Activated naive CD4-positive, alpha-beta T cell treated with anti-CD3 and anti-CD28 coated beads for 36 hours (primary cell): ENCODE measurements around the gene ARPC4. TPM values are rescaled to one million over a fixed set of nuclear protein-coding genes. Genes with fewer than 3 reads are reported as not detected.
A peak's percentile ranks its signal among the peaks of the same experiment; 100 is the strongest.

Experiments used
- CTCF ChIA-PET: fragments of 350-600 bp; sonication (Branson Sonifier 250); formaldehyde crosslinking; loops from one replicate; lab custom pipeline; 2021; ENCODE audit warnings: antibody characterized with exemption; lab: Charles Lee
- DNase-seq: peaks from one replicate; pipeline ENCODE4 v3.0.0-alpha.2; 2020
- H3K27ac Mint-ChIP-seq: one replicate; pipeline ENCODE4 v1.8.0; 2021; ENCODE audit warnings: mild to moderate bottlenecking, mixed read lengths
- H3K27me3 Mint-ChIP-seq: one replicate; pipeline ENCODE4 v1.8.0; 2021; ENCODE audit warnings: low read depth, mixed read lengths
- H3K36me3 Mint-ChIP-seq: one replicate; pipeline ENCODE4 v1.8.0; 2021; ENCODE audit warnings: low read depth, mixed read lengths
- H3K4me1 Mint-ChIP-seq: one replicate; pipeline ENCODE4 v1.8.0; 2021; ENCODE audit warnings: low read depth, mixed read lengths
- H3K4me3 Mint-ChIP-seq: one replicate; pipeline ENCODE4 v1.8.0; 2021; ENCODE audit warnings: mild to moderate bottlenecking, moderate library complexity, mixed read lengths
- H3K9me3 Mint-ChIP-seq: one replicate; pipeline ENCODE4 v1.8.0; 2021; ENCODE audit warnings: mixed read lengths
- intact Hi-C: fragments of 100-400 bp; cut with micrococcal nuclease; formaldehyde crosslinking; loops from one replicate; pipeline ENCODE4 v1.15.1; 2023
- total RNA-seq, 2 experiments: library from RNA; stranded (reverse); gene quantifications; one replicate each; pipeline ENCODE4 v1.2.3, GENCODE V29; 2021

The ARPC4 gene
- total RNA-seq, 2 experiments from 2014 or later: 141 to 144 TPM

GRCh38 chr3:9783954-9784353 lies 8.9 kb upstream of the ARPC4 start:
- intact Hi-C loops: loop anchor here (2.0 kb wide), 1 partner anchor 147 kb away; no protein-coding TSS in a partner anchor
- CTCF ChIA-PET: interaction anchor here (0.6 kb wide), 2 partner anchors 111 to 191 kb away, joined by 4 read pairs; no protein-coding TSS in a partner anchor
- DNase-seq: no peak
- H3K36me3 Mint-ChIP-seq: peaks cover 48% of the 10 kb centered on the region
- no peak overlapping the region for H3K4me3 Mint-ChIP-seq
- H3K4me1 Mint-ChIP-seq: peaks cover 51% of the 10 kb centered on the region
- H3K27ac Mint-ChIP-seq: no peak overlapping the region
- no peaks in the 10 kb centered on the region for H3K9me3 Mint-ChIP-seq
- H3K27me3 Mint-ChIP-seq: no peaks in the 10 kb centered on the region

GRCh38 chr3:9784965-9785364 lies 7.9 kb upstream of the ARPC4 start:
- CTCF ChIA-PET: interaction anchor here (1.5 kb wide), 1 partner anchor 58 kb away, joined by 5 read pairs; no protein-coding TSS in a partner anchor
- H3K4me3 Mint-ChIP-seq: no peak overlapping the region
- H3K9me3 Mint-ChIP-seq: no peaks in the 10 kb centered on the region
- intact Hi-C loops: no loop called here
- peaks cover 50% of the 10 kb centered on the region for H3K4me1 Mint-ChIP-seq
- H3K36me3 Mint-ChIP-seq: peaks cover 54% of the 10 kb centered on the region
- no peak for DNase-seq
- H3K27me3 Mint-ChIP-seq: no peaks in the 10 kb centered on the region
- H3K27ac Mint-ChIP-seq: no peak overlapping the region

- no peaks in the 10 kb centered on the region for H3K27me3 Mint-ChIP-seq
- H3K4me3 Mint-ChIP-seq: no peak overlapping the region
- peaks cover 53% of the 10 kb centered on the region for H3K36me3 Mint-ChIP-seq
- no peak for DNase-seq
- H3K4me1 Mint-ChIP-seq: peaks cover 50% of the 10 kb centered on the region
- H3K27ac Mint-ChIP-seq: no peak overlapping the region
- intact Hi-C loops: no loop called here
- CTCF ChIA-PET: interaction anchor here (0.6 to 1.5 kb wide), 2 partner anchors 59 to 248 kb away, joined by 4 to 5 read pairs; no protein-coding TSS in a partner anchor
- no peaks in the 10 kb centered on the region for H3K9me3 Mint-ChIP-seq
These were observed 7.3 kb upstream of the ARPC4 start for GRCh38 chr3:9785602-9786001.

GRCh38 chr3:9786209-9786739 lies 6.6 kb upstream of the ARPC4 start:
- Mint-ChIP-seq H3K27me3 (no peaks in the 10 kb centered on the region), H3K4me1 (peaks cover 53% of the 10 kb centered on the region), H3K4me3 (no peak overlapping the region), H3K36me3 (peaks cover 57% of the 10 kb centered on the region), H3K27ac (peak overlapping the region; percentile 51), H3K9me3 (no peaks in the 10 kb centered on the region)
- no peak for DNase-seq
- CTCF ChIA-PET: interaction anchor here (1.0 to 1.5 kb wide), 3 partner anchors 8 to 59 kb away, joined by 4 to 5 read pairs (median 5); no protein-coding TSS in a partner anchor
- intact Hi-C loops: no loop called here

- Mint-ChIP-seq H3K4me1 (peaks cover 57% of the 10 kb centered on the region), H3K36me3 (peaks cover 54% of the 10 kb centered on the region), H3K4me3 (peak overlapping the region; percentile 2), H3K27me3 (no peaks in the 10 kb centered on the region), H3K9me3 (no peaks in the 10 kb centered on the region), H3K27ac (peak overlapping the region; percentile 93)
- DNase-seq: no peak
- CTCF ChIA-PET: interaction anchor here (1.0 to 1.3 kb wide), 3 partner anchors 9 to 10 kb away, joined by 4 to 6 read pairs (median 5); no protein-coding TSS in a partner anchor
- intact Hi-C loops: loop anchor here (1.0 kb wide), 2 partner anchors 9 to 22 kb away; no protein-coding TSS in a partner anchor
These were observed 5.8 kb upstream of the ARPC4 start for GRCh38 chr3:9786825-9787669.

GRCh38 chr3:9787714-9788113 lies 5.2 kb upstream of the ARPC4 start:
- CTCF ChIA-PET: interaction anchor here (1.0 kb wide), 1 partner anchor 10 kb away, joined by 6 read pairs; no protein-coding TSS in a partner anchor
- peaks cover 57% of the 10 kb centered on the region for H3K4me1 Mint-ChIP-seq
- no peaks in the 10 kb centered on the region for H3K27me3 Mint-ChIP-seq
- peaks cover 53% of the 10 kb centered on the region for H3K36me3 Mint-ChIP-seq
- peak overlapping the region; percentile 93 for H3K27ac Mint-ChIP-seq
- intact Hi-C loops: loop anchor here (1.0 kb wide), 2 partner anchors 9 to 22 kb away; no protein-coding TSS in a partner anchor
- peak overlapping the region; percentile 2 for H3K4me3 Mint-ChIP-seq
- H3K9me3 Mint-ChIP-seq: no peaks in the 10 kb centered on the region
- DNase-seq: peak; percentile 69

GRCh38 chr3:9791127-9791526 lies 1.8 kb upstream of the ARPC4 start:
- Mint-ChIP-seq H3K4me3 (peak overlapping the region; percentile 94), H3K27ac (peak overlapping the region; percentile 100), H3K9me3 (no peaks in the 10 kb centered on the region), H3K36me3 (peaks cover 37% of the 10 kb centered on the region), H3K27me3 (no peaks in the 10 kb centered on the region), H3K4me1 (peaks cover 68% of the 10 kb centered on the region)
- CTCF ChIA-PET: interaction anchor here (0.6 to 1.5 kb wide), 3 partner anchors 9 to 17 kb away, joined by 3 to 7 read pairs (median 5); no protein-coding TSS in a partner anchor
- DNase-seq: no peak
- intact Hi-C loops: loop anchor here (5.0 kb wide), 1 partner anchor 236 kb away; the partner anchor contains the start of gene FANCD2

- CTCF ChIA-PET: interaction anchor here (0.5 to 1.5 kb wide), 5 partner anchors 10 to 167 kb away, joined by 3 to 7 read pairs (median 5); no protein-coding TSS in a partner anchor
- Mint-ChIP-seq H3K27ac (peak overlapping the region; percentile 100), H3K27me3 (no peaks in the 10 kb centered on the region), H3K9me3 (no peaks in the 10 kb centered on the region), H3K4me1 (peaks cover 67% of the 10 kb centered on the region), H3K36me3 (peaks cover 33% of the 10 kb centered on the region), H3K4me3 (peak overlapping the region; percentile 94)
- intact Hi-C loops: loop anchor here (1.0 to 5.0 kb wide), 14 partner anchors 14 to 529 kb away; partner anchors contain the start of genes BRPF1, FANCD2, JAGN1 and MTMR14
- no peak for DNase-seq
These were observed 985 bp upstream of the ARPC4 start for GRCh38 chr3:9791790-9792404.

GRCh38 chr3:9793161-9793781 lies 389 bp downstream of the ARPC4 start:
- peak; percentile 53 for DNase-seq
- CTCF ChIA-PET: interaction anchor here (0.6 to 1.4 kb wide), 3 partner anchors 12 to 402 kb away, joined by 3 to 6 read pairs (median 4); no protein-coding TSS in a partner anchor
- Mint-ChIP-seq H3K9me3 (no peaks in the 10 kb centered on the region), H3K4me3 (peak overlapping the region; percentile 94), H3K27me3 (no peaks in the 10 kb centered on the region), H3K27ac (peak overlapping the region; percentile 100), H3K4me1 (peaks cover 64% of the 10 kb centered on the region), H3K36me3 (peaks cover 37% of the 10 kb centered on the region)
- intact Hi-C loops: loop anchor here (1.0 to 5.0 kb wide), 5 partner anchors 15 to 430 kb away; partner anchors contain the start of genes FANCD2 and THUMPD3

GRCh38 chr3:9794400-9794799 lies 1.5 kb downstream of the ARPC4 start:
- DNase-seq: no peak
- Mint-ChIP-seq H3K4me3 (peak overlapping the region; percentile 94), H3K9me3 (no peaks in the 10 kb centered on the region), H3K27ac (peak overlapping the region; percentile 50), H3K27me3 (no peaks in the 10 kb centered on the region), H3K36me3 (peaks cover 34% of the 10 kb centered on the region), H3K4me1 (peaks cover 55% of the 10 kb centered on the region)
- intact Hi-C loops: loop anchor here (5.0 kb wide), 1 partner anchor 233 kb away; the partner anchor contains the start of gene FANCD2
- CTCF ChIA-PET: interaction anchor here (0.6 kb wide), 1 partner anchor 8 kb away, joined by 4 read pairs; no protein-coding TSS in a partner anchor

- intact Hi-C loops: no loop called here
- CTCF ChIA-PET: interaction anchor here (0.8 kb wide), 1 partner anchor 19 kb away, joined by 3 read pairs; no protein-coding TSS in a partner anchor
- H3K4me1 Mint-ChIP-seq: peaks cover 48% of the 10 kb centered on the region
- H3K9me3 Mint-ChIP-seq: no peaks in the 10 kb centered on the region
- H3K27me3 Mint-ChIP-seq: no peaks in the 10 kb centered on the region
- peaks cover 36% of the 10 kb centered on the region for H3K36me3 Mint-ChIP-seq
- H3K27ac Mint-ChIP-seq: peak overlapping the region; percentile 8
- no peak for DNase-seq
- H3K4me3 Mint-ChIP-seq: peak overlapping the region; percentile 5
These were observed 2.3 kb downstream of the ARPC4 start for GRCh38 chr3:9795207-9795606.
